ENCODE results near the gene CYP46A1.

Gene CYP46A1

DNA sequence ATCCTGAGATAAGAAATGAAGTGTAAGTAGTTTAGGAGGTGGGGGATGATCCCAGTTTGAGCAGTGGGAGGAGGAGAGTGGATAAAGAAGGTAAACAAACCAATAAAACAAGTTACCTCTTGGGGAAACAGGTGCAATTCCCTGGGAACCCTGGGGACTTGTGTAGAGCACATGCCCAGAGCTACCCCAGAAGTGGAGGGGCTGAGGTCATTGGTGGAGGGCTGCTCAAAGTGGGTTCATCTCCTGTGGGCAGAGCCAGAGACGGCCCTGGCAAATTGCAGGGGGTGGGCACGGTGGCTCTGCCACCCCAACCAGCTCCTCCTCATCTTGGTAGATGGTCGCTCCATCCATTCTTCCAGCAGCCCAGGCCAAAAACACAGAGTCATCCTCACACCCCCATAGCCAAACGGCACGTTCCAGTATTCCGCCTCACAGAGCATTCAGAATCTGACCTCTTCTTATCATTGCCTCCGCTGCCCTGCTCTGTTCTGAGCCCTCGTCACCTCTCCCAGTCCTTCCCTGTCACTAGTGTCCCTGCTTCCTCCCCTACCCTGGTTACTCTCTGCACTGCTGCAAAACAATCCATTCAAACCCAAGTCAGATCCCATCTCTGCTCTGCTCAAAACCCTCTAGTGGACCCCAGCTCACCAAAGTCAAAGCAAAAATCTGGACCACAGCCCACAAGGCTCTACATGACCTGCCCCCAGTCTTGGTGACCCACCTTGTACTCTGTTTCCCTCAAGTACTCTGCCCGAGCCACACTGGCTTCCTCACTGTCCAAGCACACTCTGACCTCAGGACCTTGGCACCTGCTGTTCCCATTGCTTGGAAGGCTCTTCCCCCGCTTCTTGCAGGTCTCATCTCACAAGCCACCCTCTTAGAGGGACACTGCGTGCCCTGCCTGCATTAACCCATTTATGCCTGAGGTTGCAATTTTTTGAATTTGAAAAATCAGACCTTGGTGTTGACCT lies 5.5 kb downstream of the CYP46A1 start:
- no peak for DNase-seq

DNA sequence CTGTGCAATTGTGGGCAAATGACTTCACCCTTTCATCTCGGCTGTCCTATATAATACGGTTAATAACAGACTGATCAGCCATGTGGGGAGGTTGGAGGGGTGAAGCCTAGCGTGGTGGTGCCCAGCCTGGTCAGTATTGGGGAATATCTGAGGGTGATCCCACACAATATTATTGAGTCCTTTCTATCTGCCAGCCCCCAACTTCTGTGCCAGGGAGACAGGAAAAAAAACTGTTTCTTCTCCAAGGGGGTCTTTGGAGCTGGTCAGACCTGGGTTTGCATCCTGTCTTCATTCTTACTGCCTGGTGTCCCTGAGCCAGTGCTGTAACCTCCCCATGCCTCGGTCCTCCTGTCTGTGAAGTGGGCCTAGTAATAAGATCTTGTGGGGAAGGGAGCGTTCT lies 6.5 kb downstream of the CYP46A1 start:
- DNase-seq, result no peak

DNA sequence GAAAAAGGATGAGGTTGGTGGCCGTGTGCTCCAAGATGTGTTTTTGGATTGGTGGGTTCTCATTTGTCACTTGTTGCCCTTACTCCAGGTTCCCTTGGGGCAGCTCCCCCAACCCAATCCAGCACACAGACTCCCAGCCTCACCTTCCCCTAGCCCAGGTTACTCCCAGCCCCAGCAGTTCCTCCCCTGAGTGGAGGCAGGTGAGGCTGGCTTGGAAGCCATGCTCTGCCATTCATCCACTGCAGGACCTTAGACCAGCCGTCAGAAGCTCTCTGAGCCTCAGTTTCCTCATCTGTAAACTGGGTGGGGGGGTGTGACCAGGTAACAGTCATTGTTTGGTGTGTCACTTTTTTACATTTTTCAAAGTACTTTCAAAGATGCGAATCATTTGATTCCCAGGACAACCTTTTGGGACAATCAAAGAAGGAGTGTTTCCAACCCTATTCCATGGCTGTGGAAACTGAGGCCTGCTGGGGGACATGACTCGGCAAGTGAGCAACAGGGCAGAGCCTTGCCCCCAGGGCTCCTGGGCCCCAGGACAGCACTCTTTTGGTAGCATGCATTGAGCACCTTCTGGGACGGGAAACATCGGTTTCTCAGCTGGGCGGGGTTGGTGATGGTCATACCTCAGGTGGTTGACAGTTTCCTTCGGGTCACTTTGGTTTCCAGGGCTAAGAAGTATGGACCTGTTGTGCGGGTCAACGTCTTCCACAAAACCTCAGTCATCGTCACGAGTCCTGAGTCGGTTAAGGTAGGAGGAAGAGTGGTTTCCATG lies 7.2 kb downstream of the CYP46A1 start:
- DNase-seq, result no peak

DNA sequence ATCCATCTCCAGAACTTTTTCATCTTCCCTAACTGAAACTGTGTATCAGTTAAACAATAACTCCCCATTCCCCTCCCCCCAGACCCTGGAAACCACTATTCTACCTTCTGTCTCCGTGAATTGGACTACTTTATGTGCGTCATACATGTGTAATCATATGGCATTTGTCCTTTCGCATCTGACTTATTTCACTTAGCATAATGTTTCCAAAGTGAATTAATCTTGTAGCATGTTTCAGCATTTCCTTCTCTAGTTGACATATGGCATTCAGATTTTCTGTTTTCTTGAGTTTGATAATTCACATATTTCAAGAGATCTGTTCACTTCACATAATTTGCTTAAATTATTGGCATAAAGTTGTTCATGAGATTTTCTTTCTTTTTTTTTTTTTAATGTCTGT lies 9.8 kb downstream of the CYP46A1 start:
- DNase-seq, result no peak

DNA sequence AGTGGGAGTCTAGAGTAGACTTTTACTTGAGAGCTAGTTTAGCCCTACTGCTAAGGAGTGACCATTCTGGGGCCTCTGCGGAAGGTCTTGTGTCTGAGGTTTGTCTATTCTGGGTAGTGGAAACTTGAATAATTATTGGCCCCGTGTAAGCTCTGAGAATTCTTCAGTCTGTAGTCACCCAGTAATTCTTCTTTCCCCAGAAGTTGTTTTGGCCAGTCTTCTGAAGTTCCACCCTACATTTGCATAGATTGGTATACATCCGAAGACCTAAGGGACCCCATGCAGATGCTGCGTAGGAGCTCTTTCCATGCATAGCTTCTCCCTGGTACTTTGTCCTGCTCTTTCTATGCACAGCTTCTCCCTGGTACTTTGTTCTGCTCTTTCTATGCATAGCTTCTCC lies 12.8 kb downstream of the CYP46A1 start:
- no peak for DNase-seq

DNA sequence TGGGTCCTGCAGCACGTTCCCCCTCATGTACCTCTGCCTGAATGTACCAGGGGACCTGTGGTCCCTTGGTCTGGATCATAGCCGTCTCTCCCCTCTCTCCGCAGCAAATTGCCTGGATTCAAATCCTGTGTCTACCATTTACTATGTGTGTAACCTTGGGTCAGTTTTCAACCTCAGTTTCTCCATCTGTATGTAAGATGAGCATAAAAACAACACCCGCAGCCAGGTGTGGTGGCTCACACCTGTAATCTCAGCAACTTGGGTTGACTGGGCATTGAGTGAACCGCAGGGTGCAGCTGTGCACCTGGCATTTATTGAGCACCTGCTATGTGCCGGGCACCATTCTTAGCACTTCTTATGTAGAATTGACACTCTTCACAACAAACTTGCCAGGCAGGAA lies 14.1 kb downstream of the CYP46A1 start:
- no peak for DNase-seq

DNA sequence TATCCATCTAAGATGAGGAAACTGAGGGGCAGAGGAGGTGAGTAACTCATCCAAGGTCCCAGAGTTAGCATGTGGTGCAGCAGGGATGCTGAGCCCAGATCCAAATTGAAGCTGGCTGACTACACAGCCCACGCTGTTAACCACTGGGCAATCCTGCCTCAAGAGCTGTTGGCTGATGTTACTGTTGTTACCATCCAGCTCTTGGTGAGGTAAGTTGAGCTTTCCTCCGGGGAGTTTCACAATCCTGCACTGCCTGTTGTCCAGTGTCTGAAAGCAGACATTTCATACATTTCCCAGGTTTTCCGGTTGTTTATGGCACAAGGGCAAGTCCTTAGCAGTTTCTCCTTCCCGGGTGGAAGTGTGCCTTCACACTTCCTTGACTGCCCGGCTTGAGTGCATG lies 14.5 kb downstream of the CYP46A1 start:
- no peak for DNase-seq

DNA sequence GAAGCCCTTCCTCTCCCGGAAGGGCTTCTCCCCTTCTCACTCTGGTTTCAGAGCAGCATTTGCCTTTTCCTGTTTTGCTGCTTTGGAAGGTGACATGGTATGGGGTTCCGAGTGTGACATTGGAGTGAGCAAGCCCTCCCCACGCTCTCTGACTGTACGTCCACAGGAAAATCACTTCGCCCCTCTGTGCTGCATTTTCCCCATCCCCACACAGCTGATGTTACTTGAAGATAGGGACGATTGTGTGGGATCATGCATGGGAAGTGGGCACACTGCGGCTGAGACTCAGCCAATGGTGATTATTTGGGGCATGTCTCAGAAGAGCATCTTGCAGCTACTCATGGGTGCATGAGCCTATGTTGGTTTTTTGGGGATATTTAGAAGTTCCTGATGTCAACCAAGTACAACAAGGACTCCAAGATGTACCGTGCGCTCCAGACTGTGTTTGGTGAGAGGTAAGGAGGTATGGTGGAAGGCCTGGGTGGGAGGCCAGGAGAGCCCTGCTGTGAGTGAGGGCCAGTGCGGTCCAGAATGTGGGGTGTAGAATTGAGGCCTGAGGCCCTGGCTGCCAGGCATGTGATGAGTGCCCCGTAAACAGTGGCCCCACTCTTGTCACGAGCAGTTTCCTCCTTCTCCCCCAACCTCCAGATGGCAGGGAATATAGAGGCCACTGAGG lies 15.1 kb downstream of the CYP46A1 start:
- no peak for DNase-seq

DNA sequence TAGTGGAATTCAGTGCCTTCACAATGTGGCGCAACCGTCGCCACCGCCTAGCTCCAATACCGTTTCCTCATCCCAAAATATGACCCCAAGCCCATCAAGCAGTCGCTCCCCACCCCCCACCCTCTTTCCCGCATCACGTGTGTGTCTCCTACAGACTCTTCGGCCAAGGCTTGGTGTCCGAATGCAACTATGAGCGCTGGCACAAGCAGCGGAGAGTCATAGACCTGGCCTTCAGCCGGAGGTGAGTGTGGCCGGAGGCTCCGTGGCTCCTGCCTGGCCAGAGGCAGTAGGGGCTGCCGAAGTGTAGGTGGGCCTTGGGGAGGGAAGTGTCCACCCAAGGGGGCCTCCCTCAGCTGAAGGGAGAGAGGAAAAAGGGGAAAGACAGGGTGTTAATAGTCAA lies 15.8 kb downstream of the CYP46A1 start:
- DNase-seq, result no peak

DNA sequence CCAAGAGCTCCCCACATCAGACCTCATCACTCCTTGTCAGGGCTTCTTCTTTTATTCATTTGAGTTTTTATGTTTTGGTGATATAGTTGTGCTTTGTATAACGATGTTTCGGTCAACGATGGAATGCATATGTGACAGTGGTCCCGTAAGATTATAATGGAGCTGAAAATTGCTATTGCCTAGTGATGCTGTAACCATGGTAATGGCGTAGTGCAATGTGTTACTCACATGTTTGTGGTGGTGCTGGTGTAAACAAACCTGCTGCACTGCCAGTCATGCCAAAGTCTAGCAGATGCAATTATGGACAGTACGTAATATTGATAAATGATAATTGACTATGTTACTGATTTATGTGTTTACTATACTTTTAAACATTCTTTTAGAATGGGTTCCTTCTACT lies 16.3 kb downstream of the CYP46A1 start:
- no peak for DNase-seq

DNA sequence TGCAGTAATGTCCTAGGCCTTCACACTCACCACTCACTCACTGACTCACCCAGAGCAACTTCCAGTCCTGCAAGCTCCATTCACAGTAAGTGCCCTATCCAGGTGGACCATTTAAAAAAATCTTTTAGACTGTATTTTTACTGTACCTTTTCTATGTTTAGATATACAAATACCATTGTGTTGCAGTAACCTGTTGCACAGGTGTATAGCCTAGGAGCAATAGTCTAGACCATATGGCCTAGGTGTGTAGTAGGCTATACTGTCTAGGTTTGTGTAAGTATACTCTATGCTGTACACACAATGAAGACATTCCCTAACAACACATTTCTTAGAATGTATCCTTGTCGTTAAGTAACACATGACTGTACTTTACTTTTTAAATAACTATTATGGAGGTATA lies 17.2 kb downstream of the CYP46A1 start:
- DNase-seq, result no peak

DNA sequence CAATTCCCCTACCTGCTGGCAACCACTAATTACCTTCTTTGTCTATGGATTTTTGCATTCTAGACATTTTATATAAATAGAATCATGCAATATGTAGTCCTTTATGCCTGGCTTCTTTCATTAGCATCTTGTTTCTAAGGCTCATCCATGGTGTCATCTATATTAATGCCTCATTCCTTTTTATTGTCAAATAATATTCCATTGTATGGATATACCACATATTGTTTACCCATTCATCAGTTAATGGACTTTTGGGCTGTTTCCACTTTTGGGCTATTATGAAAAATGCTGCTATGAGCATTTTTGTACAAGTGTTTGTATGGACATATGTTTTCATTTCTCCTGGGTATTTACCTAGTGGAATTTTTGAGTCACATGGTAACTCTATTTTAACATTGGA lies 18.0 kb downstream of the CYP46A1 start:
- no peak for DNase-seq

DNA sequence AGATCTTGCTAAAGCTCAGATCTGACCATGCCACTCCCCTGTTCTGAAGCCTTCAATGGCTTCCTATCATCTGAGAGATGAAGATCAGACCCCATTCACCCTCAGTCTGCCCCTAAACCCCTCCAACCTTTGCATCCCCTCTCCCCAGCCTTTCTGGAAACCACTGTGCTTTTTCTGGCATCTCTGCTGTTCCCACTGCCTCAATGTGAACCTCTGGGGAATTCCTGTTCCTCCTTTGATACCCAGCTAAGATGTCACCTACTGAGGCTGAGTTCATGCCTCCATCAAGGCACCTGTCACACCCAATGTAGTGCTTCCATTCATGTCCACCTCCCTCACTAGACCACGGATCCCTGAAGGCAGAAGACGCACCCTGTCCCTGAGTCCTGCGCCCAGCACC lies 19.3 kb downstream of the CYP46A1 start:
- DNase-seq, result no peak

DNA sequence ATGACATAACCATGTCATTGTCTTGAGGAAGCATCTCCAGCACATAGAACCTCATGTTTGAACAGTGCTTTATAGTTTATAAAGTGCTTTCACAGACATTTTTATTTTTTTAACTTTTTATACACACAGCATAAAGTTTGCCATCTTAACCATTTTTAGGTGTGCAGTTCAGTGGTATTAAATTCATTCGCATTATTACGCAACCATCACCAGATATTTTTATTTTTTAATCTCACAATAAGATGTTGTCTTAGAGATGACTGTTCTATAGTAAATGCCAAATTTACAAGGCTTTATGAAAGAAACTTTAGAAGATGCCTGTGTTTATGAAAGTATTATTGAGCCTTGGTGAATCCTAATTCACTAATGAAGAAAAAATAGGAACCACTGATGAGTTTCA lies 19.9 kb downstream of the CYP46A1 start:
- no peak for DNase-seq

DNA sequence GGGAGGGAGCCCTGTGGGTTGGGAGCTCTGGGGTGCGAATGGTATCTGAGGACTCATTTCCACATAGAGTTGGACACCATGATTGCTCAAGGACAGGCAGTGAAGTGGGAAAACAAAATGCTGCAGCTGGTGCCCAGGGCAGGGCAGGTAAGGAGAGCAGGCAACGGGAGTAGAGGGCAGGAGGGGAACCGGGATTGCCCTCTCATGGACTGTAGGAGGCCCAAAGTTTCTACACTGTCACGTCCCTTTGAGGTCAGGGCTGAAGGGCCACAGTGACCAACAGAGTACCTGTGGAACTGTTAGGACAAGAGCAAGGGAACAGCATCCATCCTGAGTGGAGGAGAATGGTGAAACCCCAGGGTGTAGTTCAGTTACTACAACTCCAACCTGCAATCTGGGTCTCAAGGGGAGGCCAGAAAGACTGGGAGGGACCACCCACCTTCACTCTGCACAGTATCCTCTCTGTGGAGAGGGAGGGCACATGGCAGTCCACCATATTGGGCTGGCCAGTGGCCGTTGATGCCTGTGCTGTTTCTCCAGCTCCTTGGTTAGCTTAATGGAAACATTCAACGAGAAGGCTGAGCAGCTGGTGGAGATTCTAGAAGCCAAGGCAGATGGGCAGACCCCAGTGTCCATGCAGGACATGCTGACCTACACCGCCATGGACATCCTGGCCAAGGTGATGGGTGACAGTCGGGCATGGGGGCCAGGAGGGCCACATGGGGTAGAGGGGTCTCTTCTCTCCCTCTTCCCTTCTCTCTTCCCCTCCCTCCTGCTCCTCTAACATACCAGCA lies 22.2 kb downstream of the CYP46A1 start:
- DNase-seq, result no peak

DNA sequence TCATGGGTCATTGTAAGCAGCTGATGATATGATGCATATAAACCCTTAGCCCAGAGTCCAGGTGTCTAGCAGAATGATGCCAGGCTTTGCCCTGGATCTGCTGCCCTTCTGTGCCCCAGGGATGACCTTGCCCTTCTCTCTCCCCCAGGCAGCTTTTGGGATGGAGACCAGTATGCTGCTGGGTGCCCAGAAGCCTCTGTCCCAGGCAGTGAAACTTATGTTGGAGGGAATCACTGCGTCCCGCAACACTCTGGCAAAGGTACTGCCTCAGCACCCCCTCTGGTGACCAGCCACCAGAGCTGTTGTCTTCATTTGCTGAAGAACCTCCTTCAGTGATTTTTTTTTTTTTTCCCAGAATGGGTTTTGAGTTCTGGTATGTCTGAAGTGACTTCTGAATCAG lies 23.3 kb downstream of the CYP46A1 start:
- no peak for DNase-seq

DNA sequence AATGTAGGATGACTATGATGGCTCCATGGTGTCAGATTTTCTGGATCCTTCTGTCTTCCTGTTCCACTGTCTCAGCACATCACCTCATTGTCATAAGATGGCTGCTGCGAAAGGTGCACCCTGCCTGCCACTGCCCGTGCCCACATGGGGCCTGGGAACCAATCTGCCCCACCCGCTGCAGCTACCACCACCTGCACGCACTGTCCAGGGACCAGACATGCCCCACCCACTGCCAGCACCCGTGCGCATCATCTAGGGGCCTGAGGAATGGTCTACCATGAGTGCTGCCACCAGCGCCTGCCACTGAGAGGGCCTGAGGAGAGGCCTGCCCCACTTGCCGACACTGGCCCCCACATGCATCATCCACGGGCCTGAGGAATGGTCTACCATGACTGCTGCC lies 23.8 kb downstream of the CYP46A1 start:
- no peak for DNase-seq

DNA sequence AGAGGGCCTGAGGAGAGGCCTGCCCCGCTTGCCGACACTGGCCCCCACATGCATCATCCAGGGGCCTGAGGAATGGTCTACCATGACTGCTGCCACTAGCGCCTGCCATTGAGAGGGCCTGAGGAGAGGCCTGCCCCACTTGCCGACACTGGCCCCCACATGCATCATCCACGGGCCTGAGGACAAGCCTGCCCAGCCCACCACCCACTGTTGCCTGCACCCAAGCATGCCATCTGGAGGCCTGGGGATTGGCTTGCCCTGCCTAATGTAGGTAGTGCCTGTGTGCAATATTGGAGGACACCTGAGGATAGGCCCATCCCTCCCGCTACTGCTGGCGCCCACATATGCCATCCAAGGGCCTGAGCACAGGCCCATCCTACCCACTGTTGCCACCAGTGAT lies 24.4 kb downstream of the CYP46A1 start:
- DNase-seq, result no peak

DNA sequence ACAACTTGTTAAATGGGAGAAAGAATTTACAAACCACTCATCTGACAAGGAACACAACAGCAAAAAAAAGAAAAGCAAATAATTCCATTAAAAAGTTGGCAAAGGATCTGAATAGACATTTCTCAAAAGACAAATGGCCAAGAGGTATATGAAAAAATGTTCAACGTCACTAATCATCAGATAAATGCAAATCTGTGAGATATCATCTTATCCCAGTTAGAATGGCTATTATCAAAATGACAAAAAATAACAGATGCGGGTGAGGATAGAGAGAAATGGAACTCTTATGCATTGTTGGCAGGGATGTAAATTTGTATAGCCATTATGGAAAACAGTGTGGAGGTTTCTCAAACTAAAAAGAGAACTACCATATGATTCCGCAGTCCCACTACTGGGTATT lies 29.9 kb downstream of the CYP46A1 start:
- DNase-seq, result no peak

DNA sequence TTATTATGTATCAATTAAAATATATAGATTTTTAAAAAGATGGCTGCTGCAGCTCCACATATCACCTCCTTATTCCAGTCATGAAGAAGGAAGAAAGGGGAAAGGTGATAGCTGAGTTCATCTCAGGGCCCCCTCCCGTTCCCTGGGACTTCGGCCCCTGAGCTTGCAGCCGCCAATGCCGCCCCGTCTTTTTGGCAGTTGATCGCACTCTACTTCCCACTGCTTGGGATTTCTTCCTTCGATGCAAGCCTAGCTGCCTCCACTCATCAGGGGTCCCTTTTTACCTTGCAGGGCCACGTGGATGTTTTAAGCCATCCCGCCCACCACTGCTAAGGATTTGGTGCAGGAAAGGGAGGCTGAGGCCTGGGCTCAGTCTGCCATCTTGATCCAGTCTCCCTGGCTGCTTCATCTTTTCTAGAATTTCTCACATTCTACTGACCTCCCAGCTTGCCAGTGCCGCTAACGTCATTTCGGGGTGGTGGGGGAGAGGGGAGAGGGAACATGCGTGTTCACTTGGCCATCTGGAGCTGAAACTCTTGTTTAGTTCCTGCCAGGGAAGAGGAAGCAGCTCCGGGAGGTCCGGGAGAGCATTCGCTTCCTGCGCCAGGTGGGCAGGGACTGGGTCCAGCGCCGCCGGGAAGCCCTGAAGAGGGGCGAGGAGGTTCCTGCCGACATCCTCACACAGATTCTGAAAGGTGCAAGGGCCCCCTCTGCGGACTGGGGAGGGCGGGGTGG lies 31.3 kb downstream of the CYP46A1 start:
- no peak for DNase-seq

DNA sequence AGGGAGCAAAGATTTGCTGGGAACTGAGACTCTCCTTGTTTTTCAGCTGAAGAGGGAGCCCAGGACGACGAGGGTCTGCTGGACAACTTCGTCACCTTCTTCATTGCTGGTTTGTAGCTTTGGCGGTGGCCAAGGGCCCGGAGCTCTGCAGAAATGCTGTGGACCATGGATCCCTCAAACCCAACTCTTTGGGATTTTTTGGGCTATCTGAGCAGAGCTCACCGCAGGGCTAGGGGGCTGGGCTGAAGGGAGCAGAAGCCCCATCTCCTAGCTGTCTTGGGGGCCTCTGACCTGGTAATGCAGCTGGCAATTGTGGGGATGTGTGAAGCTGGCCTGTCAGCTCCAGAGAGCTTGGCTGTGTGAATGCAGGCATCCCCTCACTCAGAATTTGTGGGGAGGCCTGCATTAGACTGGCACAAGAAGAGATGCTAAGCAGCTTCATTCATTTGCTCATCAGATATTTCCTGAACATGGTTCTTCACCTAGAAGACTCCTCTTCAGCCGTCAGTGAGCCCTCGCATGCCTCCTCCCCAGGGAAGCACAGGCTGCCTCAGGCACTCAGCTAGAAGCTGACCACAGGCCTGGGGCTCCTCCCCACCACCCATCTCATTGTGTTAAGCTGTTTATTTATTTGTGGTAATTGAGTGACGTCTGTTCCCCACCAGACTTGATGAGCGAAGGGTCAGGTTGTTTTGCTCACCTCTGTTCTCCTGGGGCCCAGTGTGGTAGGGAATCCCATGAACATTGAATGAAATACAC lies 32.2 kb downstream of the CYP46A1 start:
- no peak for DNase-seq

All from NCI-H1436 (cell line).